Right forelimb (tissue), 1 donor: ENCODE data around the gene CCL19.

ENCODE experiments used
- DNase-seq: peaks from one replicate; pipeline ENCODE4 v3.0.0-alpha.2; 2018

Gene CCL19

GRCh38 chr9:34659592-34660253, 31.4 kb downstream of the CCL19 start:
- DNase-seq = no peak

- no peak for DNase-seq
Measured at GRCh38 chr9:34658461-34658860, 32.6 kb downstream of the CCL19 start.

- no peak for DNase-seq
Measured at GRCh38 chr9:34656992-34657391, 34.1 kb downstream of the CCL19 start.

- DNase-seq = no peak
Measured at GRCh38 chr9:34655394-34655793, 35.7 kb downstream of the CCL19 start.

GRCh38 chr9:34654323-34655051, 36.6 kb downstream of the CCL19 start:
- peak; percentile 91 for DNase-seq

GRCh38 chr9:34653151-34654072, 37.7 kb downstream of the CCL19 start:
- DNase-seq = peak; percentile 88

GRCh38 chr9:34652602-34653000, 38.5 kb downstream of the CCL19 start:
- DNase-seq = no peak

- peak; percentile 90 for DNase-seq
Measured at GRCh38 chr9:34651876-34652601, 39.0 kb downstream of the CCL19 start, which contains the start of gene IL11RA. TSS of gene IL11RA (plus strand) at chr9:34652185. CDS start at chr9:34655218, 3,033 bp downstream.

GRCh38 chr9:34651321-34651720, 39.8 kb downstream of the CCL19 start:
- DNase-seq = no peak

GRCh38 chr9:34650816-34651215, 40.3 kb downstream of the CCL19 start:
- no peak for DNase-seq

- no peak for DNase-seq
Measured at GRCh38 chr9:34648673-34649072, 42.4 kb downstream of the CCL19 start.

- no peak for DNase-seq
Measured at GRCh38 chr9:34647651-34648050, 43.4 kb downstream of the CCL19 start.

GRCh38 chr9:34647084-34647403, 44.0 kb downstream of the CCL19 start:
- DNase-seq = no peak

GRCh38 chr9:34646211-34647083, 44.6 kb downstream of the CCL19 start, which contains the start of gene GALT:
TSS of gene GALT (plus strand) at chr9:34646675. CDS start at chr9:34646705, 30 bp downstream.
- DNase-seq = peak; percentile 96

- no peak for DNase-seq
Measured at GRCh38 chr9:34644766-34645314, 46.2 kb downstream of the CCL19 start.

GRCh38 chr9:34642679-34643078, 48.4 kb downstream of the CCL19 start:
- DNase-seq = no peak
